HepG2 (cell line): Measurements from ENCODE around the gene TFB1M. TPM values are rescaled to one million over a fixed set of nuclear protein-coding genes. Genes with fewer than 3 reads are reported as not detected.

Source experiments
- FOSL1 ChIP-seq: sonication (generic); formaldehyde crosslinking; IDR thresholded peaks from 2 replicates; pipeline ENCODE4 v1.9.0; 2021; ENCODE audit warnings: missing genetic modification reagents, borderline replicate concordance
- HNF4A ChIP-seq: sonication (generic); formaldehyde crosslinking; IDR thresholded peaks from 2 replicates; pipeline ENCODE4 v1.4.0; 2020; ENCODE audit warnings: missing genetic modification reagents
- KAT2B ChIP-seq: fragments of 150-350 bp; IDR thresholded peaks from 2 replicates; pipeline ENCODE4 v1.6.1; 2014; ENCODE audit warnings: low read depth, low read length, borderline replicate concordance
- NR2F1 ChIP-seq, 2 experiments: fragments of 450-650 bp in 1 of 2; formaldehyde crosslinking in 1 of 2; IDR thresholded peaks; 2 replicates each; pipeline versions ENCODE4 v1.5.0 to v1.6.1; 2016 to 2020; ENCODE audit warnings: mild to moderate bottlenecking in 1 of 2, missing compliant biosample characterization in 1 of 2, missing genetic modification reagents in 1 of 2, moderate library complexity in 1 of 2
- POLR2AphosphoS5 ChIP-seq: IDR thresholded peaks from 2 replicates; pipeline ENCODE4 v1.6.1; 2012; ENCODE audit warnings: low read depth, low read length
- SRSF4 ChIP-seq: fragments of 200-400 bp; formaldehyde crosslinking; IDR thresholded peaks from one replicate; pipeline ENCODE4 v1.6.1; 2018; ENCODE audit warnings: mild to moderate bottlenecking, low read depth, low read length, moderate library complexity; ENCODE audit not compliant: poor library complexity, severe bottlenecking
- TBL1XR1 ChIP-seq: fragments of 150-350 bp; IDR thresholded peaks from 2 replicates; pipeline ENCODE4 v1.6.1; 2014; ENCODE audit warnings: borderline replicate concordance, low read length; ENCODE audit not compliant: partially characterized antibody
- TCF7L2 ChIP-seq: IDR thresholded peaks from 2 replicates; pipeline ENCODE4 v1.6.1; 2011; ENCODE audit warnings: mild to moderate bottlenecking, low read depth, low read length, moderate library complexity
- YEATS4 ChIP-seq: sonication (generic); formaldehyde crosslinking; IDR thresholded peaks from 2 replicates; pipeline ENCODE4 v1.4.0; 2020; ENCODE audit warnings: missing genetic modification reagents, borderline replicate concordance
- ZSCAN21 ChIP-seq: sonication (generic); formaldehyde crosslinking; IDR thresholded peaks from 2 replicates; pipeline ENCODE4 v1.8.0; 2022; ENCODE audit warnings: mild to moderate bottlenecking, missing genetic modification reagents, moderate library complexity, borderline replicate concordance
- polyA plus RNA-seq, 8 experiments: library from polyadenylated mRNA; depleted of rRNA in 3 of 8; stranded (reverse) in 7 of 8; unstranded in 1 of 8; fragments of >200 nt; fragmentation: Illumina TruSeq in 4 of 8; extraction: Trizol in 4 of 8; gene quantifications; 2 replicates each; pipeline versions ENCODE4 v1.2.1 to v1.2.3, GENCODE V29; 2011 to 2016; ENCODE audit warnings: low read depth in 4 of 8, missing spikeins in 1 of 8, mixed read lengths in 1 of 8; ENCODE audit not compliant: insufficient read depth in 1 of 8
- total RNA-seq, 5 experiments: library from RNA; depleted of rRNA; stranded (reverse); fragments of >200 nt; fragmentation: Illumina TruSeq; extraction: Trizol; gene quantifications; 2 replicates each; pipeline ENCODE4 v1.2.3, GENCODE V29; 2016; ENCODE audit warnings: low read depth in 1 of 5
- TF ChIP-seq, protein P1 (sequence below): sonication (generic); formaldehyde crosslinking; IDR thresholded peaks from 2 replicates; pipeline ENCODE4 v1.5.1; 2020; ENCODE audit warnings: mild to moderate bottlenecking, missing genetic modification reagents, moderate library complexity
- TF ChIP-seq, protein P2 (sequence below), 2 experiments: fragments of 450-650 bp in 1 of 2; sonication (generic) in 1 of 2; formaldehyde crosslinking; IDR thresholded peaks; 2 replicates each; pipeline versions ENCODE4 v1.5.0 to v1.8.0; 2020 to 2022; ENCODE audit warnings: mild to moderate bottlenecking in 1 of 2, missing genetic modification reagents in 1 of 2
- TF ChIP-seq, protein P3 (sequence below): sonication (generic); formaldehyde crosslinking; IDR thresholded peaks from 2 replicates; pipeline ENCODE4 v1.8.0; 2022; ENCODE audit warnings: mild to moderate bottlenecking, missing genetic modification reagents, borderline replicate concordance
- TF ChIP-seq, protein P4 (sequence below): sonication (generic); formaldehyde crosslinking; IDR thresholded peaks from 2 replicates; pipeline ENCODE4 v1.4.0; 2020; ENCODE audit warnings: mild to moderate bottlenecking, missing genetic modification reagents
- TF ChIP-seq, protein P5 (sequence below): sonication (generic); formaldehyde crosslinking; conservative IDR thresholded peaks from 2 replicates; pipeline ENCODE4 v1.5.0; 2020; ENCODE audit warnings: missing genetic modification reagents
- TF ChIP-seq, protein P6 (sequence below): sonication (generic); formaldehyde crosslinking; IDR thresholded peaks from 2 replicates; pipeline ENCODE4 v1.4.0; 2020; ENCODE audit warnings: low read depth, mild to moderate bottlenecking, missing genetic modification reagents

TFB1M gene
- total and polyA plus RNA-seq, 2 of the 13 experiments (the other 11 are each of a cell fraction or from before 2014, with no cell fraction given), result 91.4 to 122 TPM

DNA sequence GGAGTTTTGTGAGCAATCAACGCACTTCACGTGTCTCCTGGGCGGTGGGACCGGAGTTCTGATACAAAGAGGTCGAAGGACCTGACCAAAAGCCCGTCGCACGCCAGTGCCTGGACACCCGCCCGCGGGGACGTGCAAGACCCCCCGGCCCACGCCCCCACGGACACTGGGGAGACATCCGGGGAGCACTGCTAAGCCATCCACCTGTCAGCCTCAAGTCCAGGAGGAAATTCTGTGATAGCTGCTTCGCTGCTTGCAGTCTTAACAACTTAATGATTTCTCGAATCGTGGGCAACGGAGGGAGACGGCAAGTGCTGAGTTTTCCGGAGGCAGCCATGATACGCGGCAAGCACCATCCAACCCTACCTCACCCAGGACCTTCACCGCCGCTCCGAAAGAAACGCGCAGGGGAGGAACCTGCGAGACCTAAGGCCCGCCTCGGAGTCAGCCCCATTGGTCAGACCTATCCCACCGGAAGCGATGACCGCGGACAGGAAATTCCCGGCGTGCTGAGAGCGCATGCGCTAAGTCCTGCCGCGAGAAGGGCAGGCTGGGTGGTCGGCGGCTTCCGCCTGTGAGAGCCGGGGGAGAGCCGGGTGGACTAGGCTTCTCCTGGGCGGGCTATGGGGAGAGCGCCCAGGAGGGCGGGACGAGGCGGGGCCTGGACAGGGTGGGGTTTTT is at the start of gene TFB1M (continued):
- TF ChIP-seq, protein P1, sequence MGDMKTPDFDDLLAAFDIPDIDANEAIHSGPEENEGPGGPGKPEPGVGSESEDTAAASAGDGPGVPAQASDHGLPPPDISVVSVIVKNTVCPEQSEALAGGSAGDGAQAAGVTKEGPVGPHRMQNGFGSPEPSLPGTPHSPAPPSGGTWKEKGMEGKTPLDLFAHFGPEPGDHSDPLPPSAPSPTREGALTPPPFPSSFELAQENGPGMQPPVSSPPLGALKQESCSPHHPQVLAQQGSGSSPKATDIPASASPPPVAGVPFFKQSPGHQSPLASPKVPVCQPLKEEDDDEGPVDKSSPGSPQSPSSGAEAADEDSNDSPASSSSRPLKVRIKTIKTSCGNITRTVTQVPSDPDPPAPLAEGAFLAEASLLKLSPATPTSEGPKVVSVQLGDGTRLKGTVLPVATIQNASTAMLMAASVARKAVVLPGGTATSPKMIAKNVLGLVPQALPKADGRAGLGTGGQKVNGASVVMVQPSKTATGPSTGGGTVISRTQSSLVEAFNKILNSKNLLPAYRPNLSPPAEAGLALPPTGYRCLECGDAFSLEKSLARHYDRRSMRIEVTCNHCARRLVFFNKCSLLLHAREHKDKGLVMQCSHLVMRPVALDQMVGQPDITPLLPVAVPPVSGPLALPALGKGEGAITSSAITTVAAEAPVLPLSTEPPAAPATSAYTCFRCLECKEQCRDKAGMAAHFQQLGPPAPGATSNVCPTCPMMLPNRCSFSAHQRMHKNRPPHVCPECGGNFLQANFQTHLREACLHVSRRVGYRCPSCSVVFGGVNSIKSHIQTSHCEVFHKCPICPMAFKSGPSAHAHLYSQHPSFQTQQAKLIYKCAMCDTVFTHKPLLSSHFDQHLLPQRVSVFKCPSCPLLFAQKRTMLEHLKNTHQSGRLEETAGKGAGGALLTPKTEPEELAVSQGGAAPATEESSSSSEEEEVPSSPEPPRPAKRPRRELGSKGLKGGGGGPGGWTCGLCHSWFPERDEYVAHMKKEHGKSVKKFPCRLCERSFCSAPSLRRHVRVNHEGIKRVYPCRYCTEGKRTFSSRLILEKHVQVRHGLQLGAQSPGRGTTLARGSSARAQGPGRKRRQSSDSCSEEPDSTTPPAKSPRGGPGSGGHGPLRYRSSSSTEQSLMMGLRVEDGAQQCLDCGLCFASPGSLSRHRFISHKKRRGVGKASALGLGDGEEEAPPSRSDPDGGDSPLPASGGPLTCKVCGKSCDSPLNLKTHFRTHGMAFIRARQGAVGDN, result peak; percentile 96
- peak; percentile 24; the same call in 1 of the 2 replicates for TF ChIP-seq ZSCAN21 (CRISPR knock-in tag)
- TF ChIP-seq YEATS4 (CRISPR knock-in tag), result peak; percentile 72
- no peak for TF ChIP-seq TCF7L2
- TF ChIP-seq, protein P2, sequence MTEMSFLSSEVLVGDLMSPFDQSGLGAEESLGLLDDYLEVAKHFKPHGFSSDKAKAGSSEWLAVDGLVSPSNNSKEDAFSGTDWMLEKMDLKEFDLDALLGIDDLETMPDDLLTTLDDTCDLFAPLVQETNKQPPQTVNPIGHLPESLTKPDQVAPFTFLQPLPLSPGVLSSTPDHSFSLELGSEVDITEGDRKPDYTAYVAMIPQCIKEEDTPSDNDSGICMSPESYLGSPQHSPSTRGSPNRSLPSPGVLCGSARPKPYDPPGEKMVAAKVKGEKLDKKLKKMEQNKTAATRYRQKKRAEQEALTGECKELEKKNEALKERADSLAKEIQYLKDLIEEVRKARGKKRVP (CRISPR knock-in tag; IDR thresholded peaks at IDR 0.05), result peak in 1 of 2 experiments; percentile 72; a peak in 2 of 4 replicates
- peak; percentile 85 for TF ChIP-seq POLR2AphosphoS5
- TF ChIP-seq, protein P3, sequence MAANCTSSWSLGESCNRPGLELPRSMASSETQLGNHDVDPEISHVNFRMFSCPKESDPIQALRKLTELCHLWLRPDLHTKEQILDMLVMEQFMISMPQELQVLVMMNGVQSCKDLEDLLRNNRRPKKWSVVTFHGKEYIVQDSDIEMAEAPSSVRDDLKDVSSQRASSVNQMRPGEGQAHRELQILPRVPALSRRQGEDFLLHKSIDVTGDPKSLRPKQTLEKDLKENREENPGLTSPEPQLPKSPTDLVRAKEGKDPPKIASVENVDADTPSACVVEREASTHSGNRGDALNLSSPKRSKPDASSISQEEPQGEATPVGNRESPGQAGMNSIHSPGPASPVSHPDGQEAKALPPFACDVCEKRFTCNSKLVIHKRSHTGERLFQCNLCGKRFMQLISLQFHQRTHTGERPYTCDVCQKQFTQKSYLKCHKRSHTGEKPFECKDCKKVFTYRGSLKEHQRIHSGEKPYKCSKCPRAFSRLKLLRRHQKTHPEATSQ (CRISPR knock-in tag), result no peak
- TF ChIP-seq TBL1XR1, result peak; percentile 55
- TF ChIP-seq, protein P4, sequence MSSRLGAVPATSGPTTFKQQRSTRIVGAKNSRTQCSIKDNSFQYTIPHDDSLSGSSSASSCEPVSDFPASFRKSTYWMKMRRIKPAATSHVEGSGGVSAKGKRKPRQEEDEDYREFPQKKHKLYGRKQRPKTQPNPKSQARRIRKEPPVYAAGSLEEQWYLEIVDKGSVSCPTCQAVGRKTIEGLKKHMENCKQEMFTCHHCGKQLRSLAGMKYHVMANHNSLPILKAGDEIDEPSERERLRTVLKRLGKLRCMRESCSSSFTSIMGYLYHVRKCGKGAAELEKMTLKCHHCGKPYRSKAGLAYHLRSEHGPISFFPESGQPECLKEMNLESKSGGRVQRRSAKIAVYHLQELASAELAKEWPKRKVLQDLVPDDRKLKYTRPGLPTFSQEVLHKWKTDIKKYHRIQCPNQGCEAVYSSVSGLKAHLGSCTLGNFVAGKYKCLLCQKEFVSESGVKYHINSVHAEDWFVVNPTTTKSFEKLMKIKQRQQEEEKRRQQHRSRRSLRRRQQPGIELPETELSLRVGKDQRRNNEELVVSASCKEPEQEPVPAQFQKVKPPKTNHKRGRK (CRISPR knock-in tag), result no peak
- TF ChIP-seq KAT2B, result no peak
- TF ChIP-seq, protein P5, sequence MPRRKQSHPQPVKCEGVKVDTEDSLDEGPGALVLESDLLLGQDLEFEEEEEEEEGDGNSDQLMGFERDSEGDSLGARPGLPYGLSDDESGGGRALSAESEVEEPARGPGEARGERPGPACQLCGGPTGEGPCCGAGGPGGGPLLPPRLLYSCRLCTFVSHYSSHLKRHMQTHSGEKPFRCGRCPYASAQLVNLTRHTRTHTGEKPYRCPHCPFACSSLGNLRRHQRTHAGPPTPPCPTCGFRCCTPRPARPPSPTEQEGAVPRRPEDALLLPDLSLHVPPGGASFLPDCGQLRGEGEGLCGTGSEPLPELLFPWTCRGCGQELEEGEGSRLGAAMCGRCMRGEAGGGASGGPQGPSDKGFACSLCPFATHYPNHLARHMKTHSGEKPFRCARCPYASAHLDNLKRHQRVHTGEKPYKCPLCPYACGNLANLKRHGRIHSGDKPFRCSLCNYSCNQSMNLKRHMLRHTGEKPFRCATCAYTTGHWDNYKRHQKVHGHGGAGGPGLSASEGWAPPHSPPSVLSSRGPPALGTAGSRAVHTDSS, result no peak
- TF ChIP-seq FOSL1, result no peak
- TF ChIP-seq HNF4A (CRISPR knock-in tag), result peak; percentile 35; the same call in 1 of the 2 replicates
- TF ChIP-seq, protein P6, sequence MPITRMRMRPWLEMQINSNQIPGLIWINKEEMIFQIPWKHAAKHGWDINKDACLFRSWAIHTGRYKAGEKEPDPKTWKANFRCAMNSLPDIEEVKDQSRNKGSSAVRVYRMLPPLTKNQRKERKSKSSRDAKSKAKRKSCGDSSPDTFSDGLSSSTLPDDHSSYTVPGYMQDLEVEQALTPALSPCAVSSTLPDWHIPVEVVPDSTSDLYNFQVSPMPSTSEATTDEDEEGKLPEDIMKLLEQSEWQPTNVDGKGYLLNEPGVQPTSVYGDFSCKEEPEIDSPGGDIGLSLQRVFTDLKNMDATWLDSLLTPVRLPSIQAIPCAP (CRISPR knock-in tag), result peak; percentile 34; the same call in 1 of the 2 replicates
- TF ChIP-seq NR2F1 (CRISPR knock-in tag; IDR thresholded peaks at IDR 0.05), result peak in 1 of 2 experiments; percentile 32; a peak in 1 of 4 replicates
- no peak for TF ChIP-seq SRSF4
